Stimulated activated CD4-positive, alpha-beta T cell treated with anti-CD3 and anti-CD28 coated beads, Interleukin-15, amount 100 ng/mL, for 1 hour (primary cell): Measurements from ENCODE around the gene CFAP206.
"Not testable (repeated sequence)": the region's sequence is repeated elsewhere in the genome, so short reads cannot be mapped to it uniquely, and the experiment has no call there.

ENCODE experiments used
- DNase-seq, 2 donors: peaks; one replicate each; pipeline ENCODE4 v3.0.0-alpha.2; 2020; ENCODE audit warnings: low read depth in 1 of 2, low spot score in 1 of 2

The CFAP206 gene

DNA sequence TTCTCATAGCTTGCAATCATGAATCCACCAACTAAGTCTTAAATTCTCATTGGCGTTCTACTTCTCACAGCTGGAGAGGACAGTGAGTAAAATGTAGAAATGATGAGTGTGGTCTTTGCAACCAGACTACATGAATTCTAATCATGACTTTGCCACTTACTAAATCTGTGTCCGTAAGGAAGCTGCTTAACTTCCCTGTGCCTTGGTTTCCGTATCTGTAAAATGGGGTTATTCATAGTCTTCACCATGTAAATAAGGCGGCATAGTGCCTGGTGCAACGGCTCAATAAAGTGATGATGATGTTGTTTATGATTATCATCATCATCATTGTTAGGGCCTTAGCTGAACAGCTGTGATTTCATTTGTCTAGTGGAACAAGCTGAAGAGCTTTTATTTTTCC is 12.6 kb downstream of the CFAP206 start:
- no peak for DNase-seq

DNA sequence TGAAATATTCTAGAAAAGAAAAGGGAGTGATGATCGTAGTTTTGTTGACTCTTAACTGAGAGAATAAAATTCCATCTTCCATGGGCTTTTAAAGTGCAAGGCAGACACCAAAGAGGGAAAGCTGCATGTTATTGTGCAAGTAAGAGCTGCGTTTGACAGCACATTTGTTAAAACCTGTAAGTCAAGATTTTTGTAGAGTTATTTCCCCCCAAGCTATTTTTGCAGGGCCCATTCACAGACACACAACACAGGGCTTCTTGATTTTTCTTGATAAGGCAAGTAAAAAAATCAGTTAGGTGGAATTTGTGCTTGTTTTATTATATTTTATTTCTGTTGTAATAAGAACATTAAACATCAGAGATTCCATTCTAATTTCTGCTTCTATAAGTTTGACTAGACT is 13.8 kb downstream of the CFAP206 start:
- DNase-seq, result no peak

DNA sequence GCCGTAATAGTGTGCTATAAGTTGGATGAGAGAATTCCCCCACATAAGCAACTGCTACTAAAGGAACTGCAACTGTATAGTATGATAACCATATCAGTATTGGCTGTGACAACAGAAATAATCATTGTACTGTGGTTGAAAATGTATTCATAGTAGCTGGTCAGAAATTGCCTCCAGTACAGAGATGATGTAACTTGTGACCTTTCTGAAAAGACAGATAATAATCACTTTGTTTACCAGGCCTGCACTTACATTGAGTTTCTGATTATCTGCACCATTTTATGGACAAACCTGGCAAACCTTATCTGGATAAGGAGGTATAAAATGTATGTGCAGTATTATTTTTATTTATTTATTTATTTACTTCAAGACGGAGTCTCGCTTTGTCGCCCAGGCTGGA is 19.0 kb downstream of the CFAP206 start:
- no peak for DNase-seq

DNA sequence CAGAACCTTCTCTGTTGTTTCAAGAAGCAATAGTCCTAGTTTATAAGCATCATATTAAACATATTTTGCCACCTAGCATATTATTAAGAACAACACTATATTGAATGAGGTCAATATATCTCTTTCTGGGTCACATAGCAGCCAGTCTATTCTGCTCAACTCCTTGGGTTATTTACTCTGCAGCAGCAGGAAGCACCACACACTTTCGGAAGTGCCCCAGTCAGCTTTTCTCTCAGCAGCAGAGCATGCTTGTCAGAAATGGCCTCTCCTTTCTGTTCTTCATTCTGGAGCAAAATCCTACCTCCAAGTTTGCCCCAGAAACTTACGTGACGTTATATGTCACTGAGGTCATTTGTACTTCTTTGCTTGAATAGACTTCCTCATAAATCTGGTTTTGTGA is 22.7 kb downstream of the CFAP206 start:
- DNase-seq, result no peak

DNA sequence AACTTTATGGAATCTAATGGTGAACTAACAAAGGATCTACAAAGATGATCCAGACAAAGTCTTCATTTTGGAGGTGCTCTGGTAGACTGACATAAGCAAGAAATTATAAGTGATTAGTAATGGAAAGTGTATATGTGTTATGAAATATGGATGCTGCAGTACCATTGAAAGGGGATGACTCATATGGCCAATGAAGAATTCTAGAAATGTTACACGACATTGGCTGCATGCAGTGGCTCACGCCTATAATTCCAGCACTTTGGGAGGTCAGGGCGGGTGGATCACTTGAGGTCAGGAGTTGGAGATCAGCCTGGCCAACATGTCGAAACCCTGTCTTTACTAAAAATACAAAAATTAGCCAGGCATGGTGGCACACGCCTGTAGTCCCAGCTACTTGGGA is 23.5 kb downstream of the CFAP206 start:
- no peak for DNase-seq

DNA sequence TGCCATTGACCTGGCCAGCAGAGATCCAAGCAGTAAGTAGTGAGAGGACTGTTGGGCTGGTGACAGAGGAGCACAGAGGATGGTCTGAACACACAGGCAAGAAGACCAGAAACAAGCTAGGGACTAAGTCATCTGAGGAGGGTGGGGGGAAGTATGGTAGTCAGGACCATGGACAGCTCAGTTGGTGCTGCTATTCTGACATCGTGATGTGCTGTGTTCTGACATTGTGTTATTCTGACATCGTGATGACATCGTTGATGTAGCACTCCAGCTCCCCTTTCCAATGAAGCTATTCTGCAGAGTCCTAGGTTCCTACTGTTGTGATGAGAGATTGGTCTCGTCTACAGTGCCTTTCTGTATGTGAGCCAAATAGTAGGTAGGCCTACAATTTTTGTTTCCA is 28.7 kb downstream of the CFAP206 start:
- DNase-seq, result no peak

DNA sequence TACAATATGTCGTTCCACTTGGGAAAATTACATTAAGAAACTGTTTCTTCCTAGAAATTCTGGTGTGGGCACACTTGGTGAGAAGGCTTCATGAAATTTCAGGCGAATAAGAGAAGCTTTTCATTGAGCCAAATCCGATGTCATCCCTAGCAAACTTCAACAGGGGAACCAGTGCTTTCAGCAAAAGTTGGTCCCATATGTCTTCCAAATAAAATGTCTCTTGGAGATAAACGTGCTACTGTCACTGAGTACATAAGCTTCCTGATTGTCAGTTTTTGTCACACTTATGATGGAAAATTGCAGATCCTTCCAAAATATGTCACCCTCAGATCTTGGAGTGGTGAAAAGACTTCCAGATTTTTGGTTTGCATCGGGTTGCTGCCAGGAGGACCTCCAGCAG is 33.9 kb downstream of the CFAP206 start:
- DNase-seq, result no peak

DNA sequence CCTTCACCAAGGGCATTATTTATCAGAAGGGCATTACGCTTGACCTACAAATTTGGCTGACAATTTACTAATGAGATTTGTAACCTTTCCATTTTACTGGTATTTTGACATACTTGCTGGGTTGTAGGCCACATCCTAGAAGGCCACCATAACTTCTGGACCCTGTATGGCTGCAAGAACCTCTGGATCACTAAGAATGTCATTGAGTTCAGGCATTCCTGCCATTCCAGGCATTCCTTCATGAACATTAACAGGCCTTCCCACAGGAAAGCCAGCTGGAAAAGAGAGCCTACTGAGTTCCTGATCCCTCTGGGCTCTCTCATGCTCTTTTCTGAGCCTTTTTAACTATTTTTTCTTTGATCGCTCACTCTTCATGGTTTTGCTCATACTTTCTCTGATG is 36.6 kb downstream of the CFAP206 start:
- DNase-seq, result no peak

DNA sequence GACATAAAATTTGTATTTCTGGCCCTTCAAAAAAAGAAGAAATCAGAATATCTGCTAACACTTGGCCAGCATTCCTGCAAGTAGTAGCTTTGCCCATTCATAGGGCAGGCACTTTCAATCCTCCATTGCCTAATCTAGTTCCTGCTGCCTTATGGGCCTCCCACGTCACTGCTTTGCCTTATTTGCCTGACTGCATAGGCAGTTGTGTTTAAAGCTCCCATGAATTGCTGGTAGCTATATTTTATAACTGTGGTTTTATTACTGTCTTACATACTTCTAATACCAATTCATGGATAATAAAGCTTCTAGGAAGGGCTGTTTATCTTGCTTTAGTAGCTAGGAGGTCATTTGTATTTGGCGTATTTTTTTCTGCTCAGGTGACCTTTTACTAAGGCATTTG is 57.3 kb downstream of the CFAP206 start:
- no peak for DNase-seq

DNA sequence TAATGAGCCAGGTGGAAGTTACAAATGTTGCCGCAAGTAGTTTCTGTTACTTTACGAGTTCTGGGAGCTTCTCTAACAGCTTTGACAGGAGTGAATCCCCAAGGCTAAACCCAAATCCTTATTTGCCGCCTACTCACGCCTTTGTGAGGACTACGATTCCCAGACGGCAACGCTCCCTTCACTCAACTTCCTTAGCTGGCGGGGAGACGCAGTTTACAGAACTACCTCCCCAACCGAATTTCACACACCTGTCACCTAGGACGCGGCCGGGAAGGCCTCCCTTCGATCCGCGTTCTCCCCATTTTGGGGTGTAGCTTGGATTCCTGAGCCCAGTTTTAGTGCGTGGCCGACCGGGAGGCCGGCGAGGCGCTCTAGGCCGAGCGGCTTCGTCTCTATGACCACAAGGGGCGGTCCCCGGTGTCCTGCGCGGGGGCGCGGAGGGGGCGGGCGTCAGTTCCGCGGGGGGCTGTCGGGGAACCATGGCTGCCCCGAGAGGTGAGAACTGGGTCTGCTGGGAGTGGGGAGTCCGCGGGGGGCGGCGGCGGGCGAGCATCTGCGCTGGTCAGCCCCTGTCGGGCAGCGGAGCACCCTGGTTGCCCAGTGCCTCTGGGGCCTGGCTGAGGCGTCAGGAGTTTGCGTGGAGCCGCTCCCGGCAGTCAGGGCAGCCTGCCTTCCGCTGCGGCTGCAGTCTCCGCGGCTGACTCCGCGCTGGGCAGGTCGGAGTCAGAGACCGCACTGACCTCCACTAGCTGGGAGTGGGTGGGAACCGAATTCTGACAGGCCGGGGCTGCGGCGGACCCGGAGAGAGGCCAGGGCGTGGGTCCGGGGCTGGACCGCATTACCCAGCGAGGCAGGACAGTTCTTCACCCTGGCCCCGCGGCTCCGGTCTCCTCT is 65.0 kb downstream of the CFAP206 start, which contains the start of gene SLC35A1:
TSS of gene SLC35A1 (plus strand) at position 450 of the 894 bp plus-strand sequence. CDS start at position 480, 30 bp downstream.
- peak; percentile 74 to 80 for DNase-seq

DNA sequence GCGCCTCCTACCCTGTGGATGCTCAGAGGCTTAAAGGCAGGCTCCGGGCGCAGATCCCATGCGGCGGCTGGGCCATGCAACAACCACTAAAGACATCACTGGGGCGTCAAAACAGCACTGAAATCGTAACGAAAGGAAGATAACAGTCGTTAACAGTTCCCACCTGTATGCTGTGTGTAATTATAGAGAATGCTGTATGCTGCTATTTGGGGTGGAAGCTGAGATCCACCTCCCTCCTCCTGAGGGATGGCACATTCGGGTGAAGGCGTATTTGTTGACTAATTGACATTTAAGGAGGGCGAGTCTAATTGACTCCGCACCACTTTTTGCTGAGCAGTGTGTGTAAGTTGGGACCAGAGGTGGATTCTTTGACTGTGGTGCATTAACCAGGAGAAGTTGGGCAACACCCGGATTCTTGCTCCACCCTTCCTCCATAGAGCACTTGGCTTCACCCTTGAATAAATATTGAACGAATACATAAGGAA is 65.7 kb downstream of the CFAP206 start:
- no peak for DNase-seq

DNA sequence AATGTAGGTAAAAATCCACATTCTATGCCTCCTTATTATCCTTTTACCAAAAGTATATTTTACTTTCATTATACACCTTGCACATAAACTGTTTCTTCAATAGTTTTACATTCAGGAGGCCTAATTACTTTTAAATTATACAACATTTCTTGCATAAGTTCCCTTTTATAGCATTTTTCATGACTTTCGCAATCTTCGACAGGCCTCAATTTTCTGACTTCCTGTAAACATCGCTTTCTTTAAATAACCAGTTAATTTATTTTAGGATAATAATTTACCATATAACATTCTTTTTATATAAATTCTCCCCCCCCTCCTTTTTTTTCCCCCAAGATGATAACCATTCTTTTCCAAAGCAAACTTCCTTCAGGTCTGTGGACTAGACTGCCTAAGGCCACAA is 74.2 kb downstream of the CFAP206 start:
- DNase-seq, result no peak

DNA sequence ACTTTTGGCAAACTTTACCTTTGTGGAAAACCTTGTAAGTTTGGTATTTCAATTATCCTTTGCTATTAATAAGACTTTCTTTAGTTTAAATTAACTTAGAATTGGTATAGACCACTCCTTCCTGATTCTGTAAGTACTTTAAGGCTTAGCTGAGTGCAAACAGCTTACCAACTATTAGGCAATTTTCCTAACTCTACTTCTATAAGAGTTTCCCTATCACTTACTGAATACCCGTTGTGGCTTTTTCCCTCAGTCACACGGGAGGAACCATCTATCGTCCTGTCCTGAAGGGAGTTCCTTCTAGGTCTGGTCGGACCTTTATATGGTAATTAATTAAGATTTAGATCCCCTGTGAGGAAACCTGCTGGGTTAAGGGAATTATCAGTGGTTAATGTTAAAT is 74.6 kb downstream of the CFAP206 start:
- DNase-seq, result no peak

DNA sequence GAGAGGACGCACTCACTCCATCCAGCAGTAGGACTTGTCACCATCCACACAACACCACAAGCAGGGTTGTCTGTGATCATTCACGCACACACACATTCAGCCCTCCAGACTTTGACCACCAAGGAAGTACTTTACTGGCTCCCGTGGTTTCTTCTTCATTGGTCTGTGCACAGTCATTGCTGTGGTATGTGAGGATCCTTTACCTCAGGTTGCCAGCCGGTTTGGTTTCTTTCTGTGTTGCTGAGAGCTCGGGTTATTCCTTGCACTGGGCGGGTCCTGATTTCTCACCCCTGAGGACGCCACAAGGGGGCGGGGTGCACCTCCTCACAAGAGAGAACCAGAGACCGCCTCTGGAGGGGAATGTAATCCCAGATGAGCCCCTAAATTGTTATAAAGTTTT is 76.2 kb downstream of the CFAP206 start:
- no peak for DNase-seq

DNA sequence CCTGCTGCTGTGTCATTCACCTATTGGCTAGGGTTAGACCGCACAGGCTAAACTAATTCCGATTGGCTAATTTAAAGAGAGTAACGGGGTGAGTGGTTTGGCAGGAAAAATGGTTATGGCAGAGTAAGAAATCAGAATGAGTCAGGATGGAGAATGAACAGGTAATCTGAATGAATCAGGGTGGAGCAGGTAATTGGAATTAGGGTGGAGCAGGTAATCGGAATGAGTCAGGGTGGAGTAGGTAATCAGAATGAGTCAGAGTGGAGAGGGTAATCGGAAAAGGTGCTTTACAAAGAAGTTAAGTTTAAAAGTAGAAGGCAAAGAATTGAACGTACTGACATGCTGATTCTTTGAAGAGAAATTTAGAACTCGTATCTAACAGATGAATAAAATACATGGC is 76.7 kb downstream of the CFAP206 start:
- DNase-seq, result no peak

DNA sequence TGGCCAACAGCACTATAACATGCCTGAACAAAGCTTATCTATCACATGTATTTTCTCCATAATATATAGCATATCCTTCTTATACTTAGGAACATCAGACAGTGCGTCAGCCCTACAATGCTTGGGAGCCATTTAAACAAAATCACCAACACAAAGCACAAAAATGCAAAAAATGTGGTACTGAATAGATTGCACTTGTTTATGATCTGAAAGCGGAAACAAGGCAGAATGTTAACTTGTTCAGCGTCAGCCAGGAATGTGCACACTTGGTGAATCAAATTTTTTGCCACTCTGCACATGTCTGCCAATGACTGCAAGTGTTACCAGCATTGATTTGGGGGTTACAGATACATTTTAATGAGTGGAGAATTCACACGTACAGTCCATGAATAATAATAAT is 79.8 kb downstream of the CFAP206 start:
- no peak for DNase-seq

DNA sequence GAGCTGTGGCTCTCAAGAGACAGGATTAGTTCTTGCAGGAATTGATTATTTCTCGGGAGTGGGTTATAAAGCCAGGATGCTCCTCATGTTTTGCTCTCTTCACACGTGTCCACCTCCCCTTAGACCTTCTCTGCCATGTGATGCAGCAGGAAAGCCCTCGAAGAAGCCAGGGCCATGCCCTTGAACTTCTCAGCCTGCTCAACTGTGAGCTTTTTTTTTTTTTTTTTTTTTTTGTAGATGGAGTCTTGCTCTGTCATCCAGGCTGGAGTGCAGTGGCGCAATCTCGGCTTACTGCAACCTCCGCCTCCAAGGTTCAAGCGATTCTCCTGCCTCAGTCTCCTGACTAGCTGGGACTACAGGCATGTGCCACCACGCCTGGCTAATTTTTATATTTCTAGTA is 81.6 kb downstream of the CFAP206 start:
- DNase-seq, result not testable (repeated sequence)

DNA sequence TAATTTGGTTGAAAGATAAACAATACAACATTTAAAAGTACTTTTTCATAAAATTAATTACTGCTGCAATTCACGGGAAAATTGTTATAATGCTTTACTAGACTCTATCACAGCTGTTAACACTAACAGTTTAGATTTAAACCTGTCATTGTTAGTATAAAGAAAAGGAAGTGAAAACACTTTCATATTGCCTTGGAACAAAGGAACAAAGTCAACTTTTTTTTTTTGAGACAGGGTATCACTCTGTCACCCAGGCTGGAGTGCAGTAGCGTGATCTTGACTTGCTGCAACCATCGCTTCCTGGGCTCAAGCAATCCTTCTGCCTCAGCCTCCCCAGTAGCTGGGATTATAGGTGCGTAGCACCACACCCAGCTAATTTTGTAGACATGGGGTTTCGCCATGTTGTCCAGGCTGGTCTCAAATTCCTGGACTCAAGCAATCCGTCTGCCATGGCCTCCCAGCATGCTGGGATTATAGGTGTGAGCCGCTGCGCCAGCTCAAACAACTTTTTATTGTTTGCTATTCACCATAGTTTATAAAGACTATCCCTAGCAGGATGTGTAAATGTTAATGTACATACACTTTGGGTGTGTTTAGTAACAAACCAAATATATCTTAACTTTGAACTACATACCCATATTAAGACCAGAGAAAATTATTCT is 87.1 kb downstream of the CFAP206 start:
- no peak for DNase-seq

DNA sequence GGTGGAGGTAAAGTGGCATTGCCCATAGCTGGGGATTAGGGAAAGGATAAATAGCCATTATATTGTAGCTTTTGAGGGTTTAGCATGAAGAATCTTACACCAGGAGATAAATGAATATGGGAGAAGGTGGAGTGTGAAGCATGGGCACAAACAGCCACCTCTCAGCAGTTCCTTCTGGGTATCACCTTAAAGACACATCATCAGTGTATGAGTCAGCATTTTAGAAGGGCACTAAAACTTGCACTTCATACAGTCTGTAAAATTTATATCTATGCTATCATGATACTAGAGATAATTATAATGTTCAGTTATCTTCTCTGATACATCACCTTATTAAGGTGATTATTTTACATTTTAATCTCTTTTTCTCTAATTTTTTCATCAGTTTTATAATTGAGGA is 90.3 kb downstream of the CFAP206 start:
- no peak for DNase-seq

DNA sequence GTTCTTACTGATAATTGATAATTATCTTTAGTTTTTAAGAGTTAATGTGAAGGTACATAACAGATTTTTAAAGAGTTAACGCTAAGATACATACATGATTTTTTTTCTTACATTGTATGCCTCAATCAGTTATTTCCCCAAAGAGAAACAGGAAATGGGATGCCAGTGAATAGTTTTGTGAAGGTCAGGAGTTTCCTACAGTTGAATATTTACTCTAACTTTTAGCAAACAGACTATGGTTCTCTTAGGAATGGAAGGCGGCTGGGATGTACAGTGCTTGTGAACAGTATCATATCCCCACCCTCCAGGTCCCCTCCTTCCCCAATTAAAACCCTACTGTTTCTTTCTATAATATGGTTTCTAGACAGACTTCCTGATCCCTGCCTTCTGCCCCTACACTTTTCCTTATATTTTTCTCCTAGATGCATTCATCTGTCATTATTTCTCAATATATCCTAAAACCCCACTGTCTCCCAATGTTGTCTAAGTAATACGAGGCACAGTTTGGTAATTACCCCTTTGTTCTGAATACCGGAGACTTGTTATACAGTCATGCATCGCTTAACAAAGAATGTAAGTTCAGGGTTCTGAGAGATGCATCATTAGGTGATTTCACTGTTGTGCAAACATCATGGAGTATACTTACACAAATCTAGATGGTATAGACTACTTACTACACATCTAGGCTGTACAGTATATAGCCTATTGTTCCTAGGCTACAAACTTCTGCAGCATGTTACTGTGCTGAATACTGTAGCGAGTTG is 94.2 kb downstream of the CFAP206 start:
- DNase-seq, result no peak

DNA sequence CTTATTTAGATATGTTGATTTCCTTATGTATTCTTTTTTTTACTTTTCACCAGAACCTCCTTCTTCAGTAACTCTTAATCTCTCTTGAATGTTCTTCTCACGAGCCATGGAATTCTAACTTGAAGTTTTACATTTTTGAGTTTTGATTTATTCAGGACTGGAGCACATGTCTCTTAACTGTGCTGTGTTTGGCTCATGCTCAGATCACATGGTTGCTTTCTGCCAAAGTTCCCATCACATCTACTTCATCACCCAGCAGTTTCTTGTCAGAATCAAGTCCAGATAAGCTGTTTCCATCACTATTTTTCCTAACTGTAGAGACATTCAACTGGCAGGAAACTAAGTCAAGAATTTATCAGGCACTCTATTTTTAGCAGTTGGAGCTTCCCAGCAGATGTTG is 96.7 kb downstream of the CFAP206 start:
- DNase-seq, result no peak
